GM12878 (cell line): ENCODE measurements around the gene U2AF2. TPM values are rescaled to one million over a fixed set of nuclear protein-coding genes. Genes with fewer than 3 reads are reported as not detected.

Experiments used
- ATAC-seq: fragments of 200-7000 bp; cut with Tn5 transposase; 3 replicates; pipeline ENCODE4 v1.9.1; 2020; ENCODE audit warnings: mild to moderate bottlenecking, moderate library complexity
- BruUV-seq: library from RNA; stranded (reverse); fragments of 400-500 nt; replicated peaks from 2 replicates; lab custom pipeline; 2021; lab: Mats Ljungman, UMichigan
- CTCF ChIA-PET: fragments of 300-600 bp; sonication (Branson Sonifier 250); formaldehyde crosslinking; extraction: SDS; loops from one replicate; lab custom pipeline; 2021; ENCODE audit warnings: inconsistent platforms; lab: Yijun Ruan, JAX
- POLR2A ChIA-PET: fragments of 350-600 bp; formaldehyde crosslinking; extraction: SDS; loops from one replicate; lab custom pipeline; 2021; ENCODE audit warnings: inconsistent platforms; lab: Charles Lee
- RAD21 ChIA-PET: fragments of 300-600 bp; sonication (Branson Sonifier 250); formaldehyde crosslinking; loops from one replicate; lab custom pipeline; 2023; ENCODE audit warnings: antibody characterized with exemption; ENCODE audit not compliant: unreplicated experiment; lab: Charles Lee
- SMC1A ChIA-PET: fragments of 300-600 bp; sonication (Branson Sonifier 250); formaldehyde crosslinking; loops from one replicate; lab custom pipeline; 2023; ENCODE audit not compliant: unreplicated experiment, uncharacterized antibody; lab: Charles Lee
- DNase-seq: peaks from one replicate; pipeline ENCODE4 v3.0.0-alpha.2; 2011; ENCODE audit warnings: low read depth, low spot score
- FAIRE-seq: peaks from 3 replicates; lab custom pipeline; 2011; peaks lifted over from hg19 to GRCh38; lab: Jason Lieb, UNC
- H2AFZ ChIP-seq: 2 replicates; pipeline ENCODE4 v1.6.0; 2011; ENCODE audit warnings: low read depth, low read length, control low read depth; ENCODE audit not compliant: control insufficient read depth
- H3K27ac ChIP-seq: 2 replicates; pipeline ENCODE4 v1.5.1; 2011; ENCODE audit warnings: control low read depth; ENCODE audit not compliant: control insufficient read depth, insufficient read depth
- H3K27me3 ChIP-seq, 2 experiments: replicated peaks in 1 of 2; 2 replicates each; pipeline versions ENCODE4 v1.6.0 to v1.6.1; 2011; ENCODE audit warnings: low read length in 1 of 2; ENCODE audit not compliant: control insufficient read depth in 2 of 2, insufficient read depth in 2 of 2
- H3K36me3 ChIP-seq, 2 experiments: 2 replicates each; pipeline ENCODE4 v1.5.1; 2011; ENCODE audit warnings: low read length in 1 of 2; ENCODE audit not compliant: control insufficient read depth in 2 of 2, insufficient read depth in 2 of 2
- H3K4me1 ChIP-seq: 2 replicates; pipeline ENCODE4 v1.6.1; 2011; ENCODE audit warnings: mild to moderate bottlenecking, low read length, moderate library complexity, mixed read lengths; ENCODE audit not compliant: control insufficient read depth, insufficient read depth
- H3K4me2 ChIP-seq: 2 replicates; pipeline ENCODE4 v1.6.0; 2011; ENCODE audit warnings: control low read depth; ENCODE audit not compliant: control insufficient read depth, insufficient read depth
- H3K4me3 ChIP-seq: fragments of 200-600 bp; sonication (generic); 2 replicates; pipeline ENCODE4 v1.5.1; 2016
- H3K79me2 ChIP-seq: 2 replicates; pipeline ENCODE4 v1.6.0; 2011; ENCODE audit warnings: low read length; ENCODE audit not compliant: control insufficient read depth, insufficient read depth
- H3K9ac ChIP-seq: 2 replicates; pipeline ENCODE4 v1.8.0; 2011; ENCODE audit warnings: low read length, control low read depth, mixed read lengths; ENCODE audit not compliant: control insufficient read depth, insufficient read depth
- H3K9me3 ChIP-seq: replicated peaks from 3 replicates; pipeline ENCODE4 v1.5.1; 2011; ENCODE audit warnings: mild to moderate bottlenecking, low read length; ENCODE audit not compliant: control insufficient read depth, insufficient read depth
- H4K20me1 ChIP-seq: 2 replicates; pipeline ENCODE4 v1.6.0; 2011; ENCODE audit not compliant: control insufficient read depth, insufficient read depth
- CHD1 ChIP-seq: IDR thresholded peaks from 2 replicates; pipeline ENCODE4 v1.6.1; 2012; ENCODE audit warnings: low read depth, low read length, improper control_type of control experiment
- CREM ChIP-seq: IDR thresholded peaks from 2 replicates; pipeline ENCODE4 v1.6.1; 2014; ENCODE audit warnings: antibody characterized with exemption, low read depth
- KDM1A ChIP-seq: fragments of 200-600 bp; sonication (generic); IDR thresholded peaks from 2 replicates; pipeline ENCODE4 v1.6.1; 2016; ENCODE audit warnings: borderline replicate concordance
- PBX3 ChIP-seq: IDR thresholded peaks from 2 replicates; pipeline ENCODE4 v1.6.1; 2011; ENCODE audit warnings: mild to moderate bottlenecking, low read depth, low read length, moderate library complexity; ENCODE audit not compliant: insufficient replicate concordance
- PML ChIP-seq: IDR thresholded peaks from 2 replicates; pipeline ENCODE4 v1.6.1; 2012; ENCODE audit warnings: low read length, inconsistent platforms
- SIN3A ChIP-seq: IDR thresholded peaks from 2 replicates; pipeline ENCODE4 v1.6.1; 2012; ENCODE audit warnings: low read depth, low read length, improper control_type of control experiment
- SKIL ChIP-seq: fragments of 450-650 bp; IDR thresholded peaks from 2 replicates; pipeline ENCODE4 v1.6.1; 2017; ENCODE audit warnings: mild to moderate bottlenecking, low read depth, inconsistent platforms; ENCODE audit not compliant: poor library complexity, severe bottlenecking
- SMAD5 ChIP-seq: IDR thresholded peaks from 2 replicates; pipeline ENCODE4 v1.6.1; 2016; ENCODE audit warnings: antibody characterized with exemption, low read depth
- WGBS: methylation state at CpG from one replicate; pipeline ENCODE4 v1.1.6; 2016; ENCODE audit warnings: low lambda C conversion rate; ENCODE audit not compliant: insufficient replicate concordance, insufficient coverage; ENCODE audit errors: missing lambda C conversion rate; 5-methylcytosine and 5-hydroxymethylcytosine counted together
- in situ Hi-C: fragments of 300-500 bp; cut with MboI; formaldehyde crosslinking; loops from 9 replicates; pipeline ENCODE4 v1.14.3; 2018; ENCODE audit warnings: mixed read lengths
- intact Hi-C: fragments of 100-400 bp; cut with micrococcal nuclease; formaldehyde crosslinking; loops from one replicate; pipeline ENCODE4 v1.14.2; 2022; ENCODE audit not compliant: unreplicated experiment
- polyA plus RNA-seq, 11 experiments: library from polyadenylated mRNA; depleted of rRNA in 4 of 11; unstranded in 6 of 11; stranded (reverse) in 5 of 11; fragments of >200 nt; fragmentation: Nextera tagmentation in 4 of 11; fragmentation: Illumina TruSeq in 1 of 11; extraction: Ambion mirVana in 4 of 11; extraction: Trizol in 1 of 11; gene quantifications; 1 replicate in 1 of 11; 2 replicates in 10 of 11; pipeline versions ENCODE4 v1.2.1 to v1.2.3, GENCODE V29; 2011 to 2016; ENCODE audit warnings: inconsistent platforms in 2 of 11, missing spikeins in 2 of 11, low read depth in 1 of 11
- total RNA-seq, 4 experiments: library from RNA; depleted of rRNA in 3 of 4; stranded (reverse); fragments of >200 nt in 3 of 4; fragmentation: Illumina TruSeq in 1 of 4; extraction: Trizol in 1 of 4; gene quantifications; 2 replicates each; pipeline versions ENCODE4 v1.2.1 to v1.2.3, GENCODE V29; 2013 to 2021
- TF ChIP-seq, protein P1 (sequence below): fragments of 450-650 bp; IDR thresholded peaks from 2 replicates; pipeline ENCODE4 v1.6.1; 2018; ENCODE audit warnings: mild to moderate bottlenecking, low read depth, moderate library complexity; ENCODE audit not compliant: partially characterized antibody
- TF ChIP-seq, protein P2 (sequence below): fragments of 450-650 bp; IDR thresholded peaks from 2 replicates; pipeline ENCODE4 v1.6.1; 2017; ENCODE audit warnings: low read depth, mild to moderate bottlenecking, moderate library complexity

Gene U2AF2
- total and polyA plus RNA-seq, 10 of the 15 experiments (the other 5 are each of a cell fraction or from before 2014, with no cell fraction given), result 3.0 to 338 (median 130) TPM

GRCh38 chr19:55640577-55641425 is 14.0 kb upstream of the U2AF2 start, which contains the start of gene ZNF580 (continued):
- TF ChIP-seq CREM (0 out of 2 replicates have a peak, but pooled peaks have one; percentile 7), SIN3A (no peak), PML (no peak), CHD1 (no peak)
- TF ChIP-seq, protein P1, sequence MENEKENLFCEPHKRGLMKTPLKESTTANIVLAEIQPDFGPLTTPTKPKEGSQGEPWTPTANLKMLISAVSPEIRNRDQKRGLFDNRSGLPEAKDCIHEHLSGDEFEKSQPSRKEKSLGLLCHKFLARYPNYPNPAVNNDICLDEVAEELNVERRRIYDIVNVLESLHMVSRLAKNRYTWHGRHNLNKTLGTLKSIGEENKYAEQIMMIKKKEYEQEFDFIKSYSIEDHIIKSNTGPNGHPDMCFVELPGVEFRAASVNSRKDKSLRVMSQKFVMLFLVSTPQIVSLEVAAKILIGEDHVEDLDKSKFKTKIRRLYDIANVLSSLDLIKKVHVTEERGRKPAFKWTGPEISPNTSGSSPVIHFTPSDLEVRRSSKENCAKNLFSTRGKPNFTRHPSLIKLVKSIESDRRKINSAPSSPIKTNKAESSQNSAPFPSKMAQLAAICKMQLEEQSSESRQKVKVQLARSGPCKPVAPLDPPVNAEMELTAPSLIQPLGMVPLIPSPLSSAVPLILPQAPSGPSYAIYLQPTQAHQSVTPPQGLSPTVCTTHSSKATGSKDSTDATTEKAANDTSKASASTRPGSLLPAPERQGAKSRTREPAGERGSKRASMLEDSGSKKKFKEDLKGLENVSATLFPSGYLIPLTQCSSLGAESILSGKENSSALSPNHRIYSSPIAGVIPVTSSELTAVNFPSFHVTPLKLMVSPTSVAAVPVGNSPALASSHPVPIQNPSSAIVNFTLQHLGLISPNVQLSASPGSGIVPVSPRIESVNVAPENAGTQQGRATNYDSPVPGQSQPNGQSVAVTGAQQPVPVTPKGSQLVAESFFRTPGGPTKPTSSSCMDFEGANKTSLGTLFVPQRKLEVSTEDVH, result no peak

- no peak; the same call in 2 of the 3 replicates for ATAC-seq
- Histone ChIP-seq H2AFZ (peak overlapping the region; percentile 4; the same call in 1 of the 2 replicates), H3K9ac (peak overlapping the region; percentile 86), H3K4me3 (peak overlapping the region; percentile 95), H3K4me2 (peak overlapping the region; percentile 97), H3K79me2 (peaks cover 61% of the 10 kb centered on the region), H3K36me3 (0 out of 4 replicates have a peak, but pooled peaks cover 0 to 2% of the 10 kb centered on the region in 2 experiments), H4K20me1 (no peaks in the 10 kb centered on the region), H3K27me3 (no peaks in the 10 kb centered on the region), H3K27ac (peak overlapping the region; percentile 64), H3K9me3 (no peaks in the 10 kb centered on the region), H3K4me1 (peaks cover 35% of the 10 kb centered on the region)
- ChIA-PET RAD21 (interaction anchor here (1.9 to 2.4 kb wide), 2 partner anchors 9 to 13 kb away, joined by 10 to 18 read pairs; partner anchors contain the start of gene U2AF2), CTCF (interaction anchor here (1.0 to 1.8 kb wide), 2 partner anchors 9 to 127 kb away, joined by 3 to 17 read pairs; no protein-coding TSS in a partner anchor), SMC1A (interaction anchor here (1.5 to 1.7 kb wide), 2 partner anchors 9 to 13 kb away, joined by 4 read pairs; partner anchors contain the start of gene U2AF2), POLR2A (interaction anchor here (0.6 to 2.0 kb wide), 7 partner anchors 8 to 1314 kb away, joined by 3 to 11 read pairs (median 5); partner anchors contain the start of genes FIZ1 and ZNF524)
- no peak for FAIRE-seq
- intact Hi-C loops (loop anchor here (5.0 kb wide), 2 partner anchors 36 to 39 kb away; partner anchors contain the start of genes EPN1 and ZNF524), in situ Hi-C loops (no loop called here)
- WGBS, result under 1% methylated on average over 19 of the region's 25 CpGs
- no TSS peak for BruUV-seq
- DNase-seq, result no peak
- TF ChIP-seq, protein P2, sequence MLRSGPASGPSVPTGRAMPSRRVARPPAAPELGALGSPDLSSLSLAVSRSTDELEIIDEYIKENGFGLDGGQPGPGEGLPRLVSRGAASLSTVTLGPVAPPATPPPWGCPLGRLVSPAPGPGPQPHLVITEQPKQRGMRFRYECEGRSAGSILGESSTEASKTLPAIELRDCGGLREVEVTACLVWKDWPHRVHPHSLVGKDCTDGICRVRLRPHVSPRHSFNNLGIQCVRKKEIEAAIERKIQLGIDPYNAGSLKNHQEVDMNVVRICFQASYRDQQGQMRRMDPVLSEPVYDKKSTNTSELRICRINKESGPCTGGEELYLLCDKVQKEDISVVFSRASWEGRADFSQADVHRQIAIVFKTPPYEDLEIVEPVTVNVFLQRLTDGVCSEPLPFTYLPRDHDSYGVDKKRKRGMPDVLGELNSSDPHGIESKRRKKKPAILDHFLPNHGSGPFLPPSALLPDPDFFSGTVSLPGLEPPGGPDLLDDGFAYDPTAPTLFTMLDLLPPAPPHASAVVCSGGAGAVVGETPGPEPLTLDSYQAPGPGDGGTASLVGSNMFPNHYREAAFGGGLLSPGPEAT, result peak; percentile 15; the same call in 1 of the 2 replicates
- TF ChIP-seq KDM1A (no peak), CREM (0 out of 2 replicates have a peak, but pooled peaks have one; percentile 10), PBX3 (peak; percentile 5), SKIL (no peak), SMAD5 (0 out of 2 replicates have a peak, but pooled peaks have one; percentile 37)
Observed at GRCh38 chr19:55641426-55642152, 13.2 kb upstream of the U2AF2 start.
